GM19240 (cell line): Measurements from ENCODE around the gene ZFR.
"Not testable (repeated sequence)": the region's sequence is repeated elsewhere in the genome, so short reads cannot be mapped to it uniquely, and the experiment has no call there.

ENCODE experiments used
- DNase-seq: peaks from one replicate; pipeline ENCODE4 v3.0.0; 2011; ENCODE audit warnings: low spot score; ENCODE audit not compliant: insufficient read length

The ZFR gene

GRCh38 chr5:32413466-32414263, 30.9 kb downstream of the ZFR start:
- DNase-seq, result no peak

GRCh38 chr5:32410630-32411029, 33.9 kb downstream of the ZFR start:
- DNase-seq, result no peak

- DNase-seq, result no peak
These were observed 37.9 kb downstream of the ZFR start for GRCh38 chr5:32406650-32407049.

- no peak for DNase-seq
These were observed 39.0 kb downstream of the ZFR start for GRCh38 chr5:32405507-32405906.

GRCh38 chr5:32403760-32404159, 40.8 kb downstream of the ZFR start:
- no peak for DNase-seq

- no peak for DNase-seq
These were observed 44.1 kb downstream of the ZFR start for GRCh38 chr5:32400401-32400800.

- not testable (repeated sequence) for DNase-seq
These were observed 45.8 kb downstream of the ZFR start for GRCh38 chr5:32398754-32399153.

- DNase-seq, result no peak
These were observed 49.6 kb downstream of the ZFR start for GRCh38 chr5:32394981-32395380.

GRCh38 chr5:32392039-32392438, 52.5 kb downstream of the ZFR start:
- DNase-seq, result no peak

GRCh38 chr5:32390819-32391591, 53.5 kb downstream of the ZFR start:
- DNase-seq, result no peak

- DNase-seq, result no peak
These were observed 56.0 kb downstream of the ZFR start for GRCh38 chr5:32388432-32389129.

- DNase-seq, result no peak
These were observed 56.7 kb downstream of the ZFR start for GRCh38 chr5:32387841-32388240.

GRCh38 chr5:32387211-32387610, 57.3 kb downstream of the ZFR start:
- DNase-seq, result no peak

- DNase-seq, result no peak
These were observed 59.9 kb downstream of the ZFR start for GRCh38 chr5:32384621-32385020.

- DNase-seq, result no peak
These were observed 61.0 kb downstream of the ZFR start for GRCh38 chr5:32383586-32383985.

GRCh38 chr5:32383065-32383464, 61.5 kb downstream of the ZFR start:
- DNase-seq, result no peak

- no peak for DNase-seq
These were observed 65.1 kb downstream of the ZFR start for GRCh38 chr5:32379421-32379820.

- DNase-seq, result no peak
These were observed 65.6 kb downstream of the ZFR start for GRCh38 chr5:32378966-32379365.

GRCh38 chr5:32369542-32370155, 74.9 kb downstream of the ZFR start:
- no peak for DNase-seq

- DNase-seq, result no peak
These were observed 75.5 kb downstream of the ZFR start for GRCh38 chr5:32369032-32369431.

GRCh38 chr5:32367271-32367670, 77.3 kb downstream of the ZFR start:
- DNase-seq, result not testable (repeated sequence)

- DNase-seq, result no peak
These were observed 78.9 kb downstream of the ZFR start for GRCh38 chr5:32365623-32366022.
